H1 (cell line): ENCODE data around the gene FTMT. TPM values are rescaled to one million over a fixed set of nuclear protein-coding genes. Genes with fewer than 3 reads are reported as not detected.

Experiments
- CTCF ChIA-PET: fragments of 300-600 bp; sonication (Branson Sonifier 250); formaldehyde crosslinking; loops from one replicate; lab custom pipeline; 2021; ENCODE audit not compliant: partially characterized antibody; lab: Charles Lee
- POLR2A ChIA-PET: fragments of 300-600 bp; sonication (Branson Sonifier 250); formaldehyde crosslinking; loops from one replicate; lab custom pipeline; 2021; ENCODE audit warnings: inconsistent platforms; ENCODE audit not compliant: partially characterized antibody; lab: Charles Lee
- DNase-seq, 2 experiments: peaks; one replicate each; pipeline versions ENCODE4 v3.0.0 to v3.0.0-alpha.2; 2010 to 2022; ENCODE audit warnings: low spot score in 2 of 2, low read depth in 1 of 2, mixed read lengths in 1 of 2
- FAIRE-seq: peaks from 2 replicates; lab custom pipeline; 2011; peaks lifted over from hg19 to GRCh38; lab: Jason Lieb, UNC
- H2AFZ ChIP-seq: 2 replicates; pipeline ENCODE4 v1.8.1; 2012; ENCODE audit warnings: low read length, inconsistent platforms
- H2AK5ac ChIP-seq: 2 replicates; pipeline ENCODE4 v1.6.1; 2013; ENCODE audit warnings: low read depth, low read length
- H2BK120ac ChIP-seq: replicated peaks from 2 replicates; pipeline ENCODE3; 2013; ENCODE audit warnings: low read depth, low read length, inconsistent platforms
- H2BK12ac ChIP-seq: 2 replicates; pipeline ENCODE4 v1.6.1; 2013; ENCODE audit warnings: low read depth, low read length
- H2BK15ac ChIP-seq: 2 replicates; pipeline ENCODE4 v1.6.1; 2013; ENCODE audit warnings: low read length
- H2BK20ac ChIP-seq: 2 replicates; pipeline ENCODE4 v1.6.1; 2013; ENCODE audit warnings: low read length
- H2BK5ac ChIP-seq: 2 replicates; pipeline ENCODE4 v1.6.1; 2013; ENCODE audit warnings: low read depth, low read length
- H3K14ac ChIP-seq: 2 replicates; pipeline ENCODE4 v1.6.1; 2013; ENCODE audit warnings: inconsistent platforms; ENCODE audit not compliant: insufficient read length
- H3K18ac ChIP-seq: 2 replicates; pipeline ENCODE4 v1.6.1; 2013; ENCODE audit warnings: low read length; ENCODE audit errors: extremely low read depth
- H3K23ac ChIP-seq: 2 replicates; pipeline ENCODE4 v1.6.1; 2013; ENCODE audit warnings: inconsistent platforms; ENCODE audit not compliant: insufficient read length
- H3K23me2 ChIP-seq: 2 replicates; pipeline ENCODE4 v1.6.1; 2013; ENCODE audit warnings: low read depth, low read length
- H3K27ac ChIP-seq: 2 replicates; pipeline ENCODE4 v1.6.1; 2011; ENCODE audit warnings: low read depth, low read length, inconsistent platforms
- H3K27me3 ChIP-seq, 4 experiments: replicated peaks in 1 of 4; 1 replicate in 1 of 4; 2 replicates in 3 of 4; pipeline versions ENCODE4 v1.6.1 to v1.8.1; 2011 to 2013; ENCODE audit warnings: low read length in 3 of 4, mild to moderate bottlenecking in 3 of 4, inconsistent platforms in 2 of 4, mixed read lengths in 2 of 4, moderate library complexity in 1 of 4; ENCODE audit not compliant: control insufficient read depth in 3 of 4, insufficient read depth in 3 of 4; ENCODE audit errors: extremely low read depth in 1 of 4
- H3K36me3 ChIP-seq, 4 experiments: 2 replicates each; pipeline versions ENCODE4 v1.6.1 to v1.8.1; 2011 to 2013; ENCODE audit warnings: mild to moderate bottlenecking in 4 of 4, low read length in 3 of 4, moderate library complexity in 2 of 4, control low read depth in 1 of 4, inconsistent platforms in 1 of 4; ENCODE audit not compliant: insufficient read depth in 4 of 4, control insufficient read depth in 2 of 4
- H3K4ac ChIP-seq: replicated peaks from 2 replicates; pipeline ENCODE3; 2013; ENCODE audit warnings: low read length, low read depth, mixed read lengths, inconsistent platforms; ENCODE audit not compliant: insufficient read length
- H3K4me1 ChIP-seq, 4 experiments: replicated peaks in 1 of 4; 1 replicate in 1 of 4; 2 replicates in 3 of 4; pipeline versions ENCODE4 v1.6.1 to v1.8.1; 2011 to 2013; ENCODE audit warnings: low read length in 3 of 4, inconsistent platforms in 2 of 4, mixed read lengths in 1 of 4; ENCODE audit not compliant: insufficient read depth in 4 of 4, control insufficient read depth in 3 of 4
- H3K4me2 ChIP-seq, 2 experiments: 2 replicates each; pipeline versions ENCODE4 v1.6.1 to v1.8.1; 2011 to 2013; ENCODE audit warnings: low read depth in 2 of 2, low read length in 2 of 2, control low read depth in 1 of 2, inconsistent platforms in 1 of 2, mild to moderate bottlenecking in 1 of 2; ENCODE audit not compliant: insufficient read depth in 1 of 2
- H3K4me3 ChIP-seq, 4 experiments: fragments of 200-600, 300-600 bp in 1 of 4; sonication (generic), shearing (Covaris generic), sonication (Bioruptor Twin) in 1 of 4; 2 replicates each; pipeline versions ENCODE4 v1.5.1 to v1.8.1; 2011 to 2016; ENCODE audit warnings: low read length in 4 of 4, low read depth in 3 of 4, control low read depth in 2 of 4, inconsistent platforms in 2 of 4, mild to moderate bottlenecking in 2 of 4, mixed read lengths in 1 of 4, moderate library complexity in 1 of 4; ENCODE audit not compliant: insufficient read depth in 2 of 4; ENCODE audit errors: extremely low read depth in 1 of 4
- H3K56ac ChIP-seq: replicated peaks from 2 replicates; pipeline ENCODE3; 2013; ENCODE audit warnings: low read depth, mild to moderate bottlenecking, mixed read lengths, low read length, inconsistent platforms; ENCODE audit not compliant: insufficient read length
- H3K79me1 ChIP-seq: 2 replicates; pipeline ENCODE4 v1.6.1; 2013; ENCODE audit warnings: low read depth, low read length, control low read depth
- H3K79me2 ChIP-seq, 2 experiments: 2 replicates each; pipeline versions ENCODE4 v1.6.1 to v1.8.1; 2012 to 2013; ENCODE audit warnings: low read length in 2 of 2, mild to moderate bottlenecking in 2 of 2, inconsistent platforms in 1 of 2; ENCODE audit not compliant: insufficient read depth in 2 of 2, control insufficient read depth in 1 of 2
- H3K9ac ChIP-seq, 4 experiments: replicated peaks in 1 of 4; 1 replicate in 1 of 4; 2 replicates in 3 of 4; pipeline versions ENCODE4 v1.6.1 to v1.8.1; 2011 to 2013; ENCODE audit warnings: low read depth in 3 of 4, low read length in 3 of 4, control low read depth in 2 of 4, mild to moderate bottlenecking in 2 of 4, moderate library complexity in 2 of 4, inconsistent platforms in 1 of 4; ENCODE audit errors: extremely low read depth in 1 of 4
- H3K9me3 ChIP-seq, 2 experiments: 2 replicates each; pipeline versions ENCODE4 v1.6.1 to v1.8.1; 2012 to 2013; ENCODE audit warnings: mild to moderate bottlenecking in 2 of 2, moderate library complexity in 2 of 2, control low read depth in 1 of 2, inconsistent platforms in 1 of 2, low read depth in 1 of 2, low read length in 1 of 2, mixed read lengths in 1 of 2; ENCODE audit not compliant: insufficient read depth in 2 of 2
- H4K20me1 ChIP-seq, 2 experiments: replicated peaks in 1 of 2; 2 replicates each; pipeline versions ENCODE3 to v1.8.1; 2011 to 2013; ENCODE audit warnings: inconsistent platforms in 2 of 2, low read length in 2 of 2, mild to moderate bottlenecking in 1 of 2; ENCODE audit not compliant: insufficient read depth in 2 of 2, control insufficient read depth in 1 of 2
- H4K5ac ChIP-seq: 2 replicates; pipeline ENCODE4 v1.6.1; 2013; ENCODE audit warnings: low read length, low read depth, mixed read lengths, inconsistent platforms; ENCODE audit not compliant: insufficient read length
- H4K8ac ChIP-seq: 2 replicates; pipeline ENCODE4 v1.8.0; 2013; ENCODE audit warnings: mild to moderate bottlenecking, moderate library complexity, low read length, inconsistent platforms; ENCODE audit not compliant: insufficient read depth; ENCODE audit errors: extremely low read depth
- H4K91ac ChIP-seq: replicated peaks from 2 replicates; pipeline ENCODE3; 2013; ENCODE audit warnings: low read length, mixed read lengths, inconsistent platforms; ENCODE audit not compliant: insufficient read length
- CBX8 ChIP-seq: fragments of 300-800, 300-1000 bp; sonication (generic); IDR thresholded peaks from 2 replicates; pipeline ENCODE4 v1.7.1; 2016; ENCODE audit warnings: low read depth, low read length, borderline replicate concordance
- CREB1 ChIP-seq: IDR thresholded peaks from 2 replicates; pipeline ENCODE4 v1.6.1; 2012; ENCODE audit warnings: inconsistent platforms
- EZH2 ChIP-seq: fragments of 200-600 bp; sonication (generic); IDR thresholded peaks from 2 replicates; pipeline ENCODE4 v1.7.1; 2012; ENCODE audit warnings: low read depth, mild to moderate bottlenecking, moderate library complexity, low read length, inconsistent platforms; ENCODE audit not compliant: severe bottlenecking
- HDAC2 ChIP-seq, 2 experiments: fragments of 300-600 bp in 1 of 2; sonication (generic) in 1 of 2; IDR thresholded peaks; 2 replicates each; pipeline ENCODE4 v1.6.1; 2011 to 2012; ENCODE audit warnings: low read depth in 2 of 2, low read length in 2 of 2, mild to moderate bottlenecking in 2 of 2, moderate library complexity in 2 of 2, borderline replicate concordance in 1 of 2, inconsistent platforms in 1 of 2
- JUN ChIP-seq: IDR thresholded peaks from 2 replicates; pipeline ENCODE4 v1.6.1; 2011; ENCODE audit warnings: low read depth, mild to moderate bottlenecking, improper control_type of control experiment, low read length
- NANOG ChIP-seq: IDR thresholded peaks from 2 replicates; pipeline ENCODE4 v1.6.1; 2011; ENCODE audit warnings: low read length, low read depth, mild to moderate bottlenecking, inconsistent platforms; ENCODE audit not compliant: insufficient read depth, poor library complexity, severe bottlenecking
- NRF1 ChIP-seq: IDR thresholded peaks from 2 replicates; pipeline ENCODE4 v1.6.1; 2011; ENCODE audit warnings: mild to moderate bottlenecking, low read depth, low read length, improper control_type of control experiment
- PHF8 ChIP-seq: fragments of 200-600 bp; sonication (generic); conservative IDR thresholded peaks from 2 replicates; pipeline ENCODE4 v1.7.1; 2012; ENCODE audit warnings: low read depth, mild to moderate bottlenecking, inconsistent platforms, low read length, moderate library complexity
- POU5F1 ChIP-seq: IDR thresholded peaks from 2 replicates; pipeline ENCODE4 v1.6.1; 2011; ENCODE audit warnings: low read depth, mild to moderate bottlenecking, low read length, moderate library complexity
- RNF2 ChIP-seq: fragments of 200-900, 300-1000 bp; sonication (generic); IDR thresholded peaks from 2 replicates; pipeline ENCODE4 v1.7.1; 2016; ENCODE audit warnings: borderline replicate concordance, low read depth, mild to moderate bottlenecking, antibody characterized with exemption, low read length; ENCODE audit not compliant: poor library complexity, severe bottlenecking; ENCODE audit errors: missing control alignments
- USF2 ChIP-seq: IDR thresholded peaks from 2 replicates; pipeline ENCODE4 v1.6.1; 2011; ENCODE audit warnings: low read length, improper control_type of control experiment
- ZNF274 ChIP-seq: IDR thresholded peaks from 2 replicates; pipeline ENCODE4 v1.7.0; 2012; ENCODE audit warnings: low read length, borderline replicate concordance; ENCODE audit errors: extremely low read depth
- WGBS, 2 experiments: shearing (Covaris generic) in 1 of 2; methylation state at CpG; one replicate each; pipeline versions ENCODE4 v1.1.6 to v1.1.7; 2013 to 2015; ENCODE audit warnings: low lambda C conversion rate in 2 of 2, mixed read lengths in 2 of 2, inconsistent platforms in 1 of 2, low coverage in 1 of 2, missing lambda C conversion rate in 1 of 2; ENCODE audit not compliant: insufficient replicate concordance in 2 of 2, insufficient coverage in 1 of 2, insufficient read length in 1 of 2; ENCODE audit errors: extremely low coverage in 1 of 2, missing lambda C conversion rate in 1 of 2; 5-methylcytosine and 5-hydroxymethylcytosine counted together
- polyA plus RNA-seq, 7 experiments: library from polyadenylated mRNA; depleted of rRNA in 3 of 7; stranded (reverse) in 5 of 7; unstranded in 2 of 7; fragments of >200 nt in 5 of 7; fragments of 200-250 nt in 2 of 7; gene quantifications; 1 replicate in 5 of 7; 2 replicates in 1 of 7; 4 replicates in 1 of 7; pipeline versions ENCODE4 v1.2.1 to v1.2.3, GENCODE V29; 2011 to 2013; ENCODE audit warnings: missing spikeins in 2 of 7, mixed read lengths in 2 of 7
- total RNA-seq: library from RNA; stranded (reverse); fragmentation: NEBNext Ultra II Directional; extraction: Animal tissue kit (Norgen Biotek cat#: 25700); gene quantifications from 2 replicates; pipeline ENCODE4 v1.2.1, GENCODE V29; 2021

The FTMT gene
- total and polyA plus RNA-seq, 2 of the 8 experiments (the other 6 are each of a cell fraction or from before 2014, with no cell fraction given) = not detected

- H2BK120ac ChIP-seq = no peak overlapping the region
- H2BK5ac ChIP-seq = no peak overlapping the region
- H3K9me3 ChIP-seq = peaks cover 0 to 9% of the 10 kb centered on the region in 2 experiments; a peak in 1 of 4 replicates
- no peak overlapping the region for H3K27ac ChIP-seq
- no peak overlapping the region for H4K8ac ChIP-seq
- H3K23me2 ChIP-seq = no peaks in the 10 kb centered on the region; the same call in 1 of the 2 replicates
- H2AK5ac ChIP-seq = no peak overlapping the region
- DNase-seq (no peak), FAIRE-seq (no peak)
- H4K5ac ChIP-seq = no peak overlapping the region
- no peak overlapping the region for H3K18ac ChIP-seq
- no peaks in the 10 kb centered on the region for H3K27me3 ChIP-seq
- no peaks in the 10 kb centered on the region for H3K79me2 ChIP-seq
- ChIA-PET POLR2A (no interaction called here), CTCF (no interaction called here)
- H3K36me3 ChIP-seq = no peaks in the 10 kb centered on the region; a peak in 1 of 8 replicates
- H2AFZ ChIP-seq = no peak overlapping the region
- H4K91ac ChIP-seq = no peak overlapping the region
- H3K4me2 ChIP-seq = no peak overlapping the region
- H4K20me1 ChIP-seq = no peaks in the 10 kb centered on the region
- H3K56ac ChIP-seq = no peak overlapping the region
- no peak overlapping the region for H3K4me3 ChIP-seq
- H3K79me1 ChIP-seq = no peaks in the 10 kb centered on the region
- H3K23ac ChIP-seq = no peak overlapping the region
- no peak overlapping the region for H3K4ac ChIP-seq
- H3K14ac ChIP-seq = no peak overlapping the region
- no peak overlapping the region for H2BK15ac ChIP-seq
- H2BK12ac ChIP-seq = no peak overlapping the region
- no peak overlapping the region for H2BK20ac ChIP-seq
- 89% methylated on average over 4 of the region's 4 CpGs; no CpG with 5 or more reads in 1 of the 2 experiments for WGBS, 2 experiments
- H3K4me1 ChIP-seq = peaks cover 0 to 4% (median 2%) of the 10 kb centered on the region in 4 experiments; a peak in 1 of 7 replicates
- no peak overlapping the region for H3K9ac ChIP-seq
- TF ChIP-seq ZNF274 (no peak), USF2 (no peak), CBX8 (no peak), HDAC2 (IDR thresholded peaks at IDR 0.05; ENCODE audit: borderline replicate concordance in 1 of 2, low read depth in 2 of 2, low read length in 2 of 2) (no peak), NANOG (no peak), EZH2 (no peak), NRF1 (no peak), RNF2 (no peak), CREB1 (no peak), PHF8 (no peak), POU5F1 (no peak), JUN (no peak)
Observed at GRCh38 chr5:121850272-121850671, 1.4 kb upstream of the FTMT start.
